Uterus (tissue), 4 donors: ENCODE results near the gene DDX27. TPM values are rescaled to one million over a fixed set of nuclear protein-coding genes. Genes with fewer than 3 reads are reported as not detected.
"Not testable (repeated sequence)": the region's sequence is repeated elsewhere in the genome, so short reads cannot be mapped to it uniquely, and the experiment has no call there.

Experiments
- DNase-seq, 2 donors: peaks; one replicate each; pipeline ENCODE4 v3.0.0-alpha.2; 2019 to 2020
- H3K27ac ChIP-seq, 2 donors: fragments of 200-600 bp; sonication (generic); 1 replicate in 1 of 2; 2 replicates in 1 of 2; pipeline ENCODE4 v1.5.1; 2016 to 2018
- H3K27me3 ChIP-seq, 2 donors: fragments of 200-600 bp; sonication (generic); one replicate each; pipeline ENCODE4 v1.5.1; 2018 to 2019; ENCODE audit warnings: control low read depth in 1 of 2
- H3K36me3 ChIP-seq, 2 donors: fragments of 200-600 bp; sonication (generic); one replicate each; pipeline ENCODE4 v1.5.1; 2019; ENCODE audit warnings: control low read depth in 1 of 2
- H3K4me1 ChIP-seq, 2 donors: fragments of 200-600 bp; sonication (generic); one replicate each; pipeline ENCODE4 v1.5.1; 2018 to 2019; ENCODE audit warnings: control low read depth in 1 of 2
- H3K4me3 ChIP-seq, 2 donors: fragments of 200-600 bp; sonication (generic); 1 replicate in 1 of 2; 2 replicates in 1 of 2; pipeline ENCODE4 v1.5.1; 2018 to 2019; ENCODE audit warnings: mild to moderate bottlenecking in 1 of 2
- H3K9me3 ChIP-seq, 2 donors: fragments of 200-600 bp; sonication (generic); one replicate each; pipeline ENCODE4 v1.5.1; 2019; ENCODE audit warnings: control low read depth in 1 of 2
- POLR2A ChIP-seq, 2 donors: fragments of 450-650 bp; IDR thresholded peaks; one replicate each; pipeline ENCODE4 v1.6.1; 2016; ENCODE audit warnings: antibody characterized with exemption in 2 of 2, mild to moderate bottlenecking in 1 of 2, moderate library complexity in 1 of 2
- intact Hi-C: fragments of 100-400 bp; cut with DNase I; formaldehyde crosslinking; loops from one replicate; pipeline ENCODE4 v1.15.1; 2023; ENCODE audit warnings: low total_unique reads
- total RNA-seq, 4 donors: library from RNA; depleted of rRNA in 3 of 4; stranded (reverse); fragments of >200 nt in 3 of 4; gene quantifications; one replicate each; pipeline versions ENCODE4 v1.1.0 to v1.2.4, GENCODE V29; 2014 to 2023
- TF ChIP-seq, protein P1 (sequence below), 4 experiments: fragments of 200-600 bp in 2 of 4; fragments of 450-650 bp in 2 of 4; sonication (generic) in 2 of 4; IDR thresholded peaks; one replicate each; pipeline ENCODE4 v1.5.1; 2016 to 2019; ENCODE audit warnings: antibody characterized with exemption in 4 of 4, mild to moderate bottlenecking in 2 of 4, moderate library complexity in 1 of 4
- donor health status: DM: yes; HTN: yes; CAD: no.

The DDX27 gene
- total RNA-seq, 4 donors from 2014 or later: 11.8 to 35.8 (median 26.5) TPM

- H3K27me3 ChIP-seq: no peaks in the 10 kb centered on the region
- DNase-seq: no peak
- H3K27ac ChIP-seq: no peak overlapping the region
- intact Hi-C loops: no loop called here
- no peak for TF ChIP-seq POLR2A (IDR thresholded peaks at IDR 0.05)
- H3K4me1 ChIP-seq: peaks cover 0 to 4% of the 10 kb centered on the region in 2 donors
- no peak overlapping the region for H3K4me3 ChIP-seq
- H3K9me3 ChIP-seq: no peaks in the 10 kb centered on the region
- no peaks in the 10 kb centered on the region for H3K36me3 ChIP-seq
Measured at GRCh38 chr20:49172413-49172812, 46.8 kb upstream of the DDX27 start.

DNA sequence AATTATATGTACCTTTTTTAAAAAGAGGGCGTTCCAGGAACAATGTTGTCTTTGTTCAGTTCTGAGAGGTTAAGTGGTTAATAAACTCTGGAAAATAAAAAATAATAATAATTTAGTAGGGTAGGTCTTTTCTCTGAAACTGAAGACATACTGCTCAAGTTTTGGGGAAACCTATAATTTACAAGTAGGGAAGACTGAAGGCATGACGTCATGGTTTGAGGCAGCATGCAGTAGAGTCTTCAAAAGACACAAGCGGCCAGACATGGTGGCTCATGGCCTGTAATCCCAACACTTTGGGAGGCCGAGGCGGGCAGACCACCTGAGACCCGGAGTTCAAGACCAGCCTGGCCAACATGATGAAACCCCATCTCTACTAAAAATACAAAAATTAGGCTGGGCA is 45.0 kb upstream of the DDX27 start:
- intact Hi-C loops: no loop called here
- no peak for DNase-seq
- Histone ChIP-seq H3K27me3 (no peaks in the 10 kb centered on the region), H3K4me3 (no peak overlapping the region), H3K27ac (no peak overlapping the region), H3K4me1 (no peaks in the 10 kb centered on the region), H3K36me3 (no peaks in the 10 kb centered on the region), H3K9me3 (no peaks in the 10 kb centered on the region)
- TF ChIP-seq, protein P1, sequence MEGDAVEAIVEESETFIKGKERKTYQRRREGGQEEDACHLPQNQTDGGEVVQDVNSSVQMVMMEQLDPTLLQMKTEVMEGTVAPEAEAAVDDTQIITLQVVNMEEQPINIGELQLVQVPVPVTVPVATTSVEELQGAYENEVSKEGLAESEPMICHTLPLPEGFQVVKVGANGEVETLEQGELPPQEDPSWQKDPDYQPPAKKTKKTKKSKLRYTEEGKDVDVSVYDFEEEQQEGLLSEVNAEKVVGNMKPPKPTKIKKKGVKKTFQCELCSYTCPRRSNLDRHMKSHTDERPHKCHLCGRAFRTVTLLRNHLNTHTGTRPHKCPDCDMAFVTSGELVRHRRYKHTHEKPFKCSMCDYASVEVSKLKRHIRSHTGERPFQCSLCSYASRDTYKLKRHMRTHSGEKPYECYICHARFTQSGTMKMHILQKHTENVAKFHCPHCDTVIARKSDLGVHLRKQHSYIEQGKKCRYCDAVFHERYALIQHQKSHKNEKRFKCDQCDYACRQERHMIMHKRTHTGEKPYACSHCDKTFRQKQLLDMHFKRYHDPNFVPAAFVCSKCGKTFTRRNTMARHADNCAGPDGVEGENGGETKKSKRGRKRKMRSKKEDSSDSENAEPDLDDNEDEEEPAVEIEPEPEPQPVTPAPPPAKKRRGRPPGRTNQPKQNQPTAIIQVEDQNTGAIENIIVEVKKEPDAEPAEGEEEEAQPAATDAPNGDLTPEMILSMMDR (IDR thresholded peaks at IDR 0.05): no peak
- TF ChIP-seq POLR2A (IDR thresholded peaks at IDR 0.05): no peak

DNA sequence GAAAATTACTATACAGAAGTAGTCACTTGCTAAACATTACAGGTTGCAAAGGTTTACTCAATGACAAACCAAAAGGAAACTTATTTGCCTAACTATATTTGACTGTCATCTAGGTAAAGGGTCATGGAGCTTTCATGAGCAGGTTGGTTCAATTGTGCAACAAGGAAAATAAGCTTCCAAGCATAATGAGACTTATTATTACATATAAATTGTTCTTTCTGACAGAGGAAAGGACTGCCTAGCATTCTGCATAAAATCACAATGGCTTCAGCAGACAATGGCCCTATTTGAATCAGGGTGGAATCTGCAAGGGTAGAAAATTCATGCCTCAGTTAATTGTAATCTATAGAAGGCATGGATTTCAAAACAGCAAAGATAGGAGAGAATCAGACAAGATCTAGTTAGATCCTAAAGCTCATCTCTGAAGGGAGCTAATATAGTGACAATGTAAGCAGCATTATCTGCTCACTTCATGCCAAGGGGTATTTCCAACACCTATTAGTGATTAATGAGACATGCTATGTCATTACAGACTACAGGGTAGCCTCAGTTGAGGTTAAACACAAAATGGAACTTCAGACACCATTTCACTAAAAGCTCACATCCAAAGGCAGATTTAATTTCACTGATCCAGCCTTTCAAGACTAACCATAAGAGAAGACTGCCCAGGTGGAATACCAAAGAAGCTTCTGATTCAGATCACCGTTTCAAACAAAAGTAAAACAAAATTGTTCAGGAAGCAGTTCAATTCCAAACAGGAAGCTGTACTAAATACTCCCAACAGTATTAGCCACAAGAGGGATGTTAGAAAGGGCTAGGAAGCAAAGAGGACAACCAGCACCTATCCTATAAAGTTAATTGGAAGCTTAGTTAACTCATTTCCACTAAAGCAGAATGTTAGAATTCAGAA is 39.6 kb upstream of the DDX27 start:
- intact Hi-C loops: no loop called here

GRCh38 chr20:49181265-49181877 is 37.8 kb upstream of the DDX27 start:
- DNase-seq: no peak
- Histone ChIP-seq H3K36me3 (no peaks in the 10 kb centered on the region), H3K27me3 (no peaks in the 10 kb centered on the region), H3K9me3 (no peaks in the 10 kb centered on the region), H3K27ac (no peak overlapping the region), H3K4me1 (peaks cover 0 to 3% of the 10 kb centered on the region in 2 donors), H3K4me3 (no peak overlapping the region)
- TF ChIP-seq, protein P1 (IDR thresholded peaks at IDR 0.05): no peak
- TF ChIP-seq POLR2A (IDR thresholded peaks at IDR 0.05): no peak
- intact Hi-C loops: no loop called here

More for the DNA sequence above, 39.6 kb upstream of the DDX27 start:
- no peaks in the 10 kb centered on the region for H3K27me3 ChIP-seq
- no peak overlapping the region for H3K4me3 ChIP-seq
- H3K4me1 ChIP-seq: peaks cover 0 to 3% of the 10 kb centered on the region in 2 donors
- no peaks in the 10 kb centered on the region for H3K36me3 ChIP-seq
- no peak for DNase-seq
- H3K9me3 ChIP-seq: no peaks in the 10 kb centered on the region
- TF ChIP-seq, protein P1 (IDR thresholded peaks at IDR 0.05): no peak
- TF ChIP-seq POLR2A (IDR thresholded peaks at IDR 0.05): no peak
- no peak overlapping the region for H3K27ac ChIP-seq

- Histone ChIP-seq H3K27me3 (no peaks in the 10 kb centered on the region), H3K4me1 (peaks cover 0 to 3% of the 10 kb centered on the region in 2 donors), H3K36me3 (no peaks in the 10 kb centered on the region), H3K4me3 (no peak overlapping the region), H3K27ac (no peak overlapping the region), H3K9me3 (no peaks in the 10 kb centered on the region)
- intact Hi-C loops: no loop called here
- TF ChIP-seq, protein P1 (IDR thresholded peaks at IDR 0.05): no peak
- no peak for TF ChIP-seq POLR2A (IDR thresholded peaks at IDR 0.05)
- no peak for DNase-seq
Measured at GRCh38 chr20:49183444-49183843, 35.8 kb upstream of the DDX27 start.

DNA sequence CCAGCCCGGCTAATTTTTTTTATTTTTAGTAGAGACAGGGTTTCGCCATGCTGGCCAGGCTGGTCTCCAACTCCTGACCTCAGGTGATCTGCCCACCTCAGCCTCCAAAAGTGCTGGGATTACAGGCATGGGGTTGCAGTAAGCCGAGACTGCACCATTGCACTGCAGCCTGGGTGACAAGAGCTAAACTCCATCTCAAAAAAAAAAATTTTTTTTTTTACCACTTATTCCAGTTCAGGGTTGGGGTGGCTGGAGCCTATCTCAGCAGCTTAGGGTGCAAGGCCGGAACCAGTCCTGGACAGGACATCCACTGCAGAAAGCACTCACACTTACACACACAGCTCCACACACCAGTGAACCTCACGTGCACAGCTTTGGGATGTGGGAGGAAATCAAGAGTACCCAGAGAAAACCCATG is 35.1 kb upstream of the DDX27 start:
- H3K4me1 ChIP-seq, DNase-seq, intact Hi-C loops: not testable (repeated sequence)

More for the DNA sequence above, 35.1 kb upstream of the DDX27 start:
- H3K27me3 ChIP-seq, H3K36me3 ChIP-seq, H3K4me3 ChIP-seq, H3K27ac ChIP-seq, H3K9me3 ChIP-seq: not testable (repeated sequence)
